OCI-M2 (cell line): ENCODE data around the gene SPATA1.
"Not testable (repeated sequence)": the region's sequence is repeated elsewhere in the genome, so short reads cannot be mapped to it uniquely, and the experiment has no call there.

Experiments used
- DNase-seq: peaks from one replicate; lab custom pipeline; 2025; ENCODE audit not compliant: unreplicated experiment; lab: John Stamatoyannopoulos, UW

Gene SPATA1

DNA sequence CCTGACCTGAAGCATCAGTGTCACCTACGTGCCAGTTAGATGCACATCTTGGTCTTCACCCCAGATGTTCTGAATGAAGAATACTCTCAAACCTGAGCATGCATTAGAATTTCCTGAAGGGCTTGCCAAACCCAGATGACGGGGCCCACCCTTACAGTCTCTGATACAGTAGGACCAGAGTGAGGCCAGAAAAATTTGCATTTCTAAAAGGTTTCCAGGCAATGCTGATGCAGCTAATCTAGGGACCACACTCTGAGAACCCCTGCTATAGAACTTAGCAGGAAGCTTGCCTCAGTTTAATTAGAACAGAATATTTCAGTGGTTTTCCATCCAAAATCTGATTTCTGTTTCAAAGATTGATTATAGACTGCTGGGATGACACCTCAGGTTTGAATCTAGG, 77.9 kb downstream of the SPATA1 start:
- DNase-seq, result no peak

DNA sequence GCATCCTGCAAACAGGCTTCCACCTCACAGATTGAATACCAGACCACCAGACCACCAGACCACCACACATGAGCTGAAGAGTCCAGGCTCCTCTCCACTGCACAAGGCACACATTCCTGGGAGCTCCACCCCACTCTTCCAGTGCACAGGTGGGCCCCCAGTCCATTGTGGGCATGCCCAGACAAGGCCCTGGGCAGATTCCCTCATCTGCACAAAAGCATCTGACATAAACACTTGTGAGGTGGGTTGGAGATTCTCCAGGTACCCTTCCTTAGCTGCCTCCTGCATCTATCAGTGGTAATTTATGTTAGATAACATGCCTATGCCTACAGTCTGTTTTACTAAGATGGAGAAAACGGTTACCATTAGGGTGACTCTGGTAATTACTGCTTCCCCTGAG, 79.6 kb downstream of the SPATA1 start:
- DNase-seq, result no peak

DNA sequence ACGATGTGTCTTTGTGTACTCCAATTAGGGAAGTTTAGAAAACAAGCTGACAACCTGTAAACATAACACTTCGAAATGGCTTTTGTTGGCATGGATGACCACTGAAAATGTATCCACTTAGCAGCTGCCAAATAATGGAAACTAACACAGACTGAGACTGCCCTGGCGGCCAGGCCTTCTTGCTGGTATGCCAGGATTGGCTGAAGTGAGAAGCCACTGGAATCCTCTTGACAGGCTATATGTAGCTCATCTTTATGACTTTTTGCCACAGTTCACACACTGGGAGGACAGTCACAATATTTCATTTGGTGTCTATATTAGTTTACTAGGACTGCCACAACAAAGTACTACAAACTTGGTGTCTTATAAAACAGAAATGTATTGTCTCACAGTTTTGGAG, 80.9 kb downstream of the SPATA1 start:
- no peak for DNase-seq

DNA sequence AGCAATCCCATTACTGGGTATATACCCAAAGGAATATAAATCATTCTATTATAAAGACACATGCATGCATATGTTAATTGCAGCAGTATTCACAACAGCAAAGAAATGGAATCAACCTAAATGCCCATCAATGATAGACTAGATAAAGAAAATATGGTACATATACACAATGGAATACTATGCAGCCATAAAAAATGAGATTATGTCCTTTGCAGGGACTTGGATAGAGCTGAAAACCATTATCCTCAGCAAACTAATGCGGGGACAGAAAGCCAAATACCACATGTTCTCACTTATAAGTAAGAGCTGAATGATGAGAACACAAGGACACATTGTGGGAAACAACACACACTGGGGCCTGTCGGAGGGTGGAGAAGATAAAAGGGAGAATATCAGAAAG, 88.8 kb downstream of the SPATA1 start:
- not testable (repeated sequence) for DNase-seq

DNA sequence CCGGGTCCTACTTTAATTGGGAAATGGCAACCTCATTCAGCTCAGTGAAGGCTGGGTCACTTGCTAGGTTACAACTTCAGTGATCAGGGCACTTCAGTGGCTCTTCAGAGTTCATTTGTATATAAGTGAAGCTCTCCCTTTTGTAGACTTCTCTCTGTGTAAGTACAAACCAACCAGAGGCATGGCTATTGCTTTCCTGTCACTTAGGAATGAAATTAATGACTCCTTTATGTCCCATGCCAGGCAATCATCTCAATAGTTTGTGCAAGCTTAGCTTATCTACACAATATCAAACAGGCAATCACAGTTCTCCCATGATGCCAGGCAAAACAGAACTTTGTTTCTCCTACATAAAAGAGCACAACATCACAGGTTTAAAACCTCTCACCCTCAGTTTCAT, 90.8 kb downstream of the SPATA1 start:
- no peak for DNase-seq

DNA sequence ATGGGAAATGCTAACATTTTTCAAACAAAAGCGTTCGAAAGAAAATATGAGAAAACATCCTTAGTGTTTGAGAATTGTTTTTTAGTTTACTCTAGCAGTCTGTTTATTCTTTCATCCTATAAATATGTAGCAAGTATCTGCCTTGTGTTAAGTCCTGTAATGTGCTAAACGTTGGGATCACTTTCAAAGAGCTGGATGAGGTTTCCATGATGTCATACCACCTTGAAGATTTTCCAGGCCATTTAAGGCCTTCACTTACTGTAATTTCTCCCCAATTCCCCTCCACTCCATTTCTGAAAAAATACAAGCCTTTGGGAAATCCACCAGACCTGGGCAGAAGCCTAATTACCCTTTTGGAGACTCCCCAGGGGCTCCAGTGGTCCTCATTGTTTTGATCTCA, 92.2 kb downstream of the SPATA1 start:
- DNase-seq, result no peak

DNA sequence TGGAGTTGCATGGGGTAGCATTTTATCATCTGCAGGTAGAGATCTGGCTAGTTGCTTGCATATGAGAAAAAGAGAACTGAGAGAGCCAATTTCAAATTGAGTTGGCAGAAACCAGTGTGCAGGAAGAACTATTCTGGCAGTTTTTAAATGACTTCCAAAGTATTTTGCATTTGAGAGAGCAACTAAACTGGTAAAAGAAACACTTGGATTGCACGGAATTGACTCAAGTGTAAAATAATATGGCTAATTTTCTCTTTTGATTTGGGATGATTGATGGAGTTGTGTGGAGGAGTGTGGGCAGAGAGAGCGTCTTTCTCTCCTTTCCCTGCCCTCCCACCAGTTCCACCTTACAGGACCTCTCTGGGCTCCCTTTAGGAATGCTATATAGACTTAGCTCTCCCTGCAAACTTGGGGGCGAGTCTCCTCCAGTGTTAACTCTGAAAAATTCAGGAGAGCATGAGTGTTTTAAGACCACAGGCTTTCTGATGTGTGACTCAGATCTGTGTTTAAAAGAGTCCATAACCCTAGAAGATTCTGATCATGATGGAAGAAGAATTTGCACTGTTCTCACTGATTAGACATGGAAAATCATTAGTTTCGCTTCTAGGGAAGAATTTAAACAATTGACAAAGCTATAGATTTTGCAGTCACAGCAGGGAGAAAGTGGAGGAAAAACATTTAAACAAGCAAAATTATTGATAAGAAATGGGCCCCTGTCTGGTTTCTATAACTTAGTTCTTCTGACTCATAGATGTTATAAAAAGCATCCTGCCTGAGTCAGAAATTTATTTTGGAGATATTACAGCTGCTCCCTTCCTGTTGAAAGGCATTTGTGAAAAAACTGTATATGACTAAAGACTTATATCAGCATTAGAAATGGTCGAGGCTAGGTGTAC, 92.9 kb downstream of the SPATA1 start:
- DNase-seq, result no peak

DNA sequence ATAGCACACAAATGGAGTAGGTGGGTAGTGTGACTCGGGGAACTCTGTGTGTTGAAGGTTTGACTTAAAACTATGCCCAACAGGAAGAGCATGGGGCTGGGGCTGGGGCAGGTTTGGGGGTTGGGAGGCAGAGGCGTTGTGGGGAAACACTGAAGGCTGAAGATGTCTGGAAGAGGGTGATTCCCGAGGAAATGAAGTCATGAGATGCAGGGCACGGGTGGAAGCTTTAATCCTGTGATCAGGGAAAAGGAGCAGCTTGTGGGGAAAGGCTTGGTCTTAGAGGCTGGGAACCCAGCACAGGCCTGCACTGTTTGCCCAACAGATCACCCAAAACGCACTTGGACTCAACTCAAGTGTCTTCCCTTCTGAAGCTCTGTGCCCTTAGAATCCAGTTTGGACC, 94.6 kb downstream of the SPATA1 start:
- no peak for DNase-seq

DNA sequence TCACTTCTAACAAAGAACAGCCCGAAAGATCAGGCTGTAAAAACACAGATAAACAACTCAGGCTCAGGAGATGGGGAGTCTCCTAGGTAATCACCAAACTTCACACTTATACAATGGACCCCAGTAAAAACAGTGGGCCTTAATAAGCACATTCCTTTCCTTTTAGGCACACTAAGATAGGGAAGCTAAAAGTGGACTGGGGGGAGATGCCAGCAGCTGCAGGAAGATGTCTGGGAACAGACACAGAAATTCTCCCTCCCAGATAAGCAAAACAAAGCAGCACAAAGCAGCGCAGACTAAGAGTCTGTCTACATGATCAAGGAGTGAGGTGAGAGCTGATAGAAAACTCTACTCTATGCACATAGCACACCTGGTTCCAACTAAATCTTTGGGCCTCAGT, 97.0 kb downstream of the SPATA1 start:
- no peak for DNase-seq

DNA sequence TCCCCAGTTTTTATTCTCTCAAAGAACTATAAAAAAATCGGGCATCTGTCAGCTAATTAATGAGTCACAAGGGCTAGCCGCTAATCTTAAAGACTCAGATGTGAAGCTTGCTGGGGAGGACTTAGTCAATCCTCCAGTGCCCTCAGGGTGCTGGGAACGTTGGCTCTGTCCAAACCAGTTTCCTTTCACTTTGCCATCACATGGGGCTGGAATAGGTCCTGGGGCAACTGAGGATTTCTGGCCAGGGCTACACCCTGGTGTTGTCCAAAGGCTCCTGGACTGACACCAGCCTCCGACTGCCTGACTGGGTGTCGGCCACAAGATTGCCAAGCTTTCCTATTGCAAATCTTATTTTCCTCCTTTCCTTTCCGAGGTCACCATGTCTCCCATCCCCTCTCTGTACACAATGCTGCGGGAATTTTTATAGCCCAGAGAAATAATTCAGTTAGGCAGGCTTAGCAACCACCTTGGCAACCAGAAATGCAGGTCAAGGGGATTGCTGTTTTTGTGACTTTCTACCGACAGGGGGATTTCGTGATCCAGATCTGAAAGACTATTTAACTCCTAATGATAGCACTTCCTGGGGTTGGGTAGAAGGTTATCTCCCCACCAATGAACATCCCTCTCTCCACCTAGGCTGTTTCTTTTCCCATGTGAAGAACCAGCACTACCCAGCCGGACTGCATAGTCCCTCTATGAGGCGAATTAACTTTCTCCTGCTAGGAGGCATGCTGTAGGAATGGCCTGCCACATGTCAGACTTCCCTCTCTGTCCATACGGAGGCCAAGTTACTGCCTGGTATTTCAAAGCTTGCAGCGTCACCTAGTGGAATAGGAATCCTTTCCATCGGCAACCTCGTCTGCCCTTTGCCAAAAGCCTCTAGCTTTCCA, 98.0 kb downstream of the SPATA1 start:
- no peak for DNase-seq

DNA sequence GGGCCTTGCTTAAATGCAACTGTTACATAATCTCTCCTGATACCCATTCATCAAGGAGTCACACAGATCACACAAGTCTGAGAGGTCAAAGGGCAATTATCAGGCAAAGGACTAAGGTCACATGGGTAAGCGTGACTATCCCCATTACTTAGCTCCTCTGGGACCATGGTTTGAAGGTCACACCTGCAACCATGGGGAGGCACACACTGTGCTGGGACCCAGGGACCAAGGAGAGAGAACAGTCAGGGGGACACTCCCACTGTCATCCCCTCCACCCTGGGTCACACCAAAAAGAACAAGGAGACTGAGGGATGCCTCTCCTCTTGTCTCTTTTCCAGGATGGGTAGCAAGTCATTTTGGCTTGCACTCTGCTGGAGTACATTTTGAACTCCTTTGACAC, 99.0 kb downstream of the SPATA1 start:
- no peak for DNase-seq

DNA sequence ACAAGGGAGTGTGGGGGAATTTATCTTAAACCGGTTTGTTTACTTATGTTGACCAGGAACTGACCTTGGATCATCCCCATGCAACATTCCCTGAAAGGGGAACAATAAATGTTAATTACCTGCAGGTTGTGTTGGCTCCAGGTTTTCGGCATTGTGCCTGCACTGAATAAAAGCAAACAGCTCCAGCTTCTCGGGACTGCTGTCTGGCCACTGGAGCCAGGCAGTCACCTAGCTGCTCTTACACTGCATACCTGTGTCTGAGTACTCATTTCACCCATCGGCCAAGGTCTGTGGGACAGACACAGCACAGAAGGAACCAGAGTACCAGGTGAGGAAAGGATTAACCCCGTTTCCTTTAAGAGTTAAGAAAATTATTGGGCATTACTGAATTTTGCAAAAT, 100.8 kb downstream of the SPATA1 start:
- no peak for DNase-seq

DNA sequence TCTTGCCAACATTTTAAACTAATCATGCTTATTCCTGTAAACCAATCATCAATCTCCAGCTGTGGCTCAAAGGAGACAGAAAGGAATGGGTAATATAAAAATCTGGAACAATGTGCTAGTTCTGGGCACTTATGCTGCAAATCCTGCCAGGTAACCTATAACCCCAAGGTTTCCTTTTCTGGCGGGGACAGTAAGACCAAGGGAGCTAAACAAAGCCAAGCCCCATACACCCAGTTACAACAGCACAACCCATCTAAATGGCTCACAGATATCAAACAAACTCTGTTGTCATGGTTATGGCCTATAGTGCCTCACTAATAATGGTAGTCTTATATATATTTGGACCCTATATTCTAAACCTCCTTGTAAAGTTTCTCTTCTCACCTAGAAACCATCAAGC, 104.9 kb downstream of the SPATA1 start:
- DNase-seq, result no peak

DNA sequence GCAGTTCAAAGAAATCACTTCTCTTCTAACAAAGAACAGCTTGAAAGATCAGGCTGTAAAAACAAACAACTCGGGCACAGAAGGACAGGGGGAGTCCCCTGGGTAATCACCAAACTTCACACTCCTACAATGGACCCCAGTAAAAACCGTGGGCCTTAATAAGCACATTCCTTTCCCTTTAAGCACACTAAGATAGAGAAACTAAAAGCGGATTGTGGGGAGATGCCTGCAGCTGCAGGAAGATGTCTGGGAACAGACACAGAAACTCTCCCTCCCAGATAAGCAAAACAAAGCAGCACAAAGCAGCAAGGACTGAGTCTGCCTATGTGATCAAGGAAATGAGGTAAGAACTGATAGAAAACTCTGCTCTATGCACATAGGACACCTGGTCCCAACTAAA, 105.6 kb downstream of the SPATA1 start:
- no peak for DNase-seq

DNA sequence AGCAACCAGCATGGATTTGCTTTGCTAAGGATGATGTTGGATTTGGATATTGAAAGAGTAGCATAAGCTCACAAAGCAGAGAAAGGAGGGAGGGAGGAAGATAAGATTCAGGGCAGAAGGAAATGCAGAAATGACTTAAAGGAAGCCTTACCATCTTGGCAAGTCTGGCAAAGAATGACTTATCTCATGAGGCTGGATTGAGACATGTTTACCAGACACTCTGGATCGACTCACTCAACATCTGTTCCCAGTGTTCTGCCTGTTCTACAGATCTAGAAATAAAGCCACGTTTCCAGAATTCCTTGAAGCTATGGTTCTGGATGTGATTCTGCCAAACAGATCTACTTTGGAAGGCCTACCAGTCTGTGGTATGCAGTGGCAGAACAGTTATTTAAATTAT, 106.8 kb downstream of the SPATA1 start:
- no peak for DNase-seq

DNA sequence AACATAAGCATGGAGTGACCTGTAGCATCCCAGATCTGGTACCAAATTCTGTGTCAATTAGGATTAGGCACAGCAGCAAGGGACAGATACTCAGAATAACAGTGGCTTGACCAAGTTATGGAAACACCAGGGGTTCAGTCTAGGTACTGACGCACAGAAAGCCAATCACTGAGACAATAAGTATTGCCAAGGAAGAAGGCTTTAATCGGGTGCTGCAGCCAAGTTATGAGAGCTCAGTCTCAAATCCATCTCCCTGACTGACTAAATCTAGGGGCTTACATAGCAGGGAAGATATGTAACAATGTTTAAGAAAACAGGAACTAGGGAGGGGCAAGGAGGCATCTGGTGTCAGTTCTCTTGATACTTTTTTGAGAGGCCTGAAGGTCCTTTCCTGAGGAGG, 107.7 kb downstream of the SPATA1 start:
- no peak for DNase-seq

DNA sequence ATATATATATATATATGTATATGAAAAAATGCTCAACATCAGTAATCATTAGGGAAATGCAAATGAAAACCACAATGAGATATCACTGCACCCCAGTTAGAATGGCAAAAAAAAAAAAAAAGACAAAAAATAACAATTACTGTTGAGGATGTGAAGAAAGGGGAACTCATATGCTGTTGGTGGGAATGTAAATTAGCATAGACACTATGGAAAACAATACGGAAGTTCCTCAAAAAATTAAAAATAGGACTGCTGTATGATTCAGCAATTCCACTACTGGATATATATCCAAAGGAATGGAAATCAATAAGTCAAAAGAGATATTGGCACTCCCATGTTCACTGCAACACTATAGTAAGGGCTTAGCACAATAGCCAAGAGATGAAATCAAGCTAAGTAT, 109.6 kb downstream of the SPATA1 start:
- no peak for DNase-seq
